NCI-H69 (cell line): ENCODE data around the gene MZB1.
"Not testable (repeated sequence)": the region's sequence is repeated elsewhere in the genome, so short reads cannot be mapped to it uniquely, and the experiment has no call there.

Experiments used
- DNase-seq: peaks from one replicate; lab custom pipeline; 2025; lab: John Stamatoyannopoulos, UW

MZB1 gene

DNA sequence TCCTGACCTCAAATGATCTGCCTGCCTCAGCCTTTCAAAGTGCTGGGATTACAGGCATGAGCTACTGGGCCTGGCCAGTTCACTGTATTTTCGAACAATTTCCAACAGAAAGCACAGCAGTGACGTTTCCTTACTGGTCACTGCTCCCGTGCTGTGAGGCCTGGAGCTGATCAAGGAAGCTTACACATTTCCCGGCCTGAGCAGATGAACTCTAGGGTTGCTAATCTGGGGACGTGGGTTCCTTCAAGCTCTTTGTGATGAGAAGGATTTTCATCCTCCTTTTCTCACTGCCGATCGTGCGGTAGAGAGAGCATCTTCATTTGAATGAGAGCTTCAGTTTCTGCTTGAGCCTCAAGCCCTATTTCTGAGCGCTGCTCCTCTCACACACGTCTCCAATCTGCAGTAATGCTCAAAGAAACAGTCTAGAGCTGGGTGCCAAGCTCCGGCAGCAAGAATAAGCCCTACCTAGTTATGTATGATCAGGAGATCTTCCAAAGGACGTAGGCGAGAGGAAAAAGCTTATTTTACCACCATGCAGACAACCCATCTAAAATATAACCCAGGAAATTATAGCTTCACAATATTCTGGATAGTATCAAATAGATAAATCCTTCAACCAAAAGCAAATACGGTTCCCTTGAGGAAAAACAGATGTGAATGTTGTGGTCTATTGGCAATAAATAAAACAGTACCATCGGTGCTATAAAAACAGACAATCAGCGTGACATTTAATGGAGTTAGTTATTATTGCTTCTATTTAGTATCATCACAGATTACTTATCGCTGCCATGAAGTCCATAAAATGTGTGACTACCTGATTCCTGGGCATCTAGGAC lies 21.5 kb upstream of the MZB1 start:
- DNase-seq, result no peak

DNA sequence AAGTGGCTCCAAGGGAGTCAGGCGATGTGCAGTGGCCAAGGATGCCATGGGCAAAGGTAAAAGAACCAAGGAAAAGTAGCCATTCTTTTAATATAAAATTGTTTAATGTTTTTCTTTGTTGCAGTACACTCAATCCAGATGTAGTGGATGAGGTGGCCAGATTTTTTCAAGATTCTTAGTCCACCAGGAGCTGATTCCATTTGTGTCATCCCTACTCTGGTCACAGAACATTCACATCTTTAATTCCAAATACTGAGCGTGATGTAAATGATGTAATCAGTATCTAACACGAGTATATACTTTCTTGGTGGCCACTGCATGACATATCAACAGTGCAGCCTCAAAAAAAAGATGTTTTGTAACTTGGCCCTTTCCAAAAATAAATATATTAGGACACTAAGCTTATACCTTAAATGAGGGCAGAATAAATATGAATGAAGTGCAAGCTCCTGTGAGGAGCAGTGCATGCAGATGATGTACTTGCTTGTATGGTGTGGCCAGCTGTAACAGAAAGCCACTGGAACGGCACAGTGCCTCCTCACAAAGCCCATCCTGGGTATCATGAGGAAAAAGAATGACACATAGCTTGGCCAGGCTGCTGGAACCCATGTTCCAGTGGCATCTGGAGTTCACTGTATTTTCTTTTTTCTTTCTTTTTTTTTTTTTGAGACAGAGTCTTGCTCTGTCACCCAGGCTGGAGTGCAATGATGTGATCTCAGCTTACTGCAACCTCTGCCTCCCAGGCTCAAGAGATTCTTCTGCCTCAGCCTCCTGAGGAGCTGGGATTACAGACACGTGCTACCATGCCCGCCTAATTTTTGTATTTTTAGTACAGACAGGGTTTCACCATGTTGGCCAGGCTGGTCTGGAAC lies 20.6 kb upstream of the MZB1 start:
- no peak for DNase-seq

DNA sequence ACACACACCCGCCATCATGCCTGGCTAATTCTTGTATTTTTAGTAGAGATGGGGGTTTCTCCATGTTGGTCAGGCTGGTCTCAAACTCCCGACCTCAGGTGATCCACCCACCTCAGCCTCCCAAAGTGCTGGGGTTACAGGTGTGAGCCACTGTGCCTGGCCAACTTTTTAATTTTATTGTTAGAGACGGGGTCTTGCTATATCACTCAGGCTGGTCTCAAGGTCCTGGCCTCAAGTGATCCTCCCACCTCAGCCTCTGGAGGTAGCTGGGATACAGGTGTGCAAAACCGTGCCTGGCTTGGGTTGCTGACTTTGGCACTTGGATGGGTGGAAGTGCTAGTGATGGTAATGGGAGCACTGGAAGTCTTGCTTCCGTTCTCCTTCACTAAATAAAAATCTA lies 19.4 kb upstream of the MZB1 start:
- not testable (repeated sequence) for DNase-seq

DNA sequence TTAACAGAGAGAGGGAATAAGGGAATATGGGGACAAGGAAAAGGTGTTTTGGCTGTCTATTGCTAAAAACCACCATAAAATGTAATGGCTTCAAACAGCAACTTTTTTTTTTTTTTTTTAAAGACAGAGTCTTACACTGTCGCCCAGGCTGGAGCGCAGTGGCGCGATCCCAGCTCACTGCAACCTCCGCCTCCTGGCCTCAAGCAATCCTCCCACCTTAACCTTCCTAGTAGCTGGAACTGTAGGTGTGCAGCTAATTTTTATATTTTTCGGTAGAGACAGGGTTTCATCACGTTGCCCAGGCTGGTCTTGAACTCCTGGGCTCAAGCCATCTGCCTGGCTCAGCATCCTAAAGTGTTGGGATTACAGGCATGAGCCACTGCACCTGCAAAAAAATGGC lies 18.5 kb upstream of the MZB1 start:
- DNase-seq, result no peak

DNA sequence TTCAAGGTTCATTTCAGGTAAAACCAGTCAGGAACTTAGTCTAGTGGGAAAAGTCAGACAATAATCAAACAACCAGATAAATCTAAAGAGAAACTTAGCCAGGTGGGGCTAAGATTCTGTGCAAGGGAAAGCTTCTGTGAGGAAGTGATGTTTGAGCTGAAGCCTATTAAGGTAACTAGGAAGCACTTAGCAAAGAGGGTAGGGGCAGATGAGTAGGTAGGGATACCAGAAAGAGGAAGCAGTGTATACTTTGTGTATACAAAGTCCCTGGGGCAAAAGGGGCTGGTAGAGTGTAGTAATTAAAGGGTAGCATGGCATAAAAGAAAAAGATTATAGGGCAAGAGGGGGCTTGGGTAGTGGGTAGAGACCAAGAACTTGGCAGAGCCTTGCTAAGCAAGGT lies 17.8 kb upstream of the MZB1 start:
- peak; percentile 93 for DNase-seq

DNA sequence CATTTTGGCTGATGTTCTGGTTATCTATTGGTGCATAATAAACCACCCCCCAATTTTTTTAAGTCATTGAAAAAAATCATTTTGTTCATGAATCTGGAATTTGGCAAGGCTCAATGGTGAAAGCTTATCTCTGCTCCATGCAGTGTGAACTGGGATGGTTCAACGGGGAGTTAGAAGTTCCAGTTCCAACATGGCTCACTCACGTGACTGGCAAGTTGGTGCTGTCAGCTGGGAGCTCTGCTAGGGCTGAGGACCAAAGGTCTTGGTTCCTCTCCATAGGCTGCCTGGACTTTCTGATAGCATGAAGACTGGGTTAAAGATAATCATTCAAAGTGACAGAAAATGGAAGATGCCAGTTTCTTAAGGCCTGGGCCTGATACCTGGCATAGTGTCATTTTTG lies 17.2 kb upstream of the MZB1 start:
- DNase-seq, result no peak

DNA sequence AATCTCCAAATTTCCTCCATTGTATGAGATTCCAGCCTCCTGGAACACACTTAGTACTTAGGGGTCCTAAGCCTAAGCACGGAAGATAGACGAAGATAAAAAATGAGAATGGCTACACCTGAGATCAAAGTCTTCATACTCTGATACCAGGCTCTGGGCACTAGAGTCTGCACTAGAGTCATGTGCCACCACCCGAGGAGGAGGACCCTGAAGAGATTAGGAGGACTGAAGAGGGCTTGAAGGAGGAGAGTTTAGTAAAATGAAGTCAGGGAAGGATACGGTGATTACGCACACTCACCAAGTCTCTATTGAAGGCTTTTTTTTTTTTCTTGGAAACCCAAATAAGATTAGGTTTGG lies 14.7 kb upstream of the MZB1 start:
- DNase-seq, result peak; percentile 43

DNA sequence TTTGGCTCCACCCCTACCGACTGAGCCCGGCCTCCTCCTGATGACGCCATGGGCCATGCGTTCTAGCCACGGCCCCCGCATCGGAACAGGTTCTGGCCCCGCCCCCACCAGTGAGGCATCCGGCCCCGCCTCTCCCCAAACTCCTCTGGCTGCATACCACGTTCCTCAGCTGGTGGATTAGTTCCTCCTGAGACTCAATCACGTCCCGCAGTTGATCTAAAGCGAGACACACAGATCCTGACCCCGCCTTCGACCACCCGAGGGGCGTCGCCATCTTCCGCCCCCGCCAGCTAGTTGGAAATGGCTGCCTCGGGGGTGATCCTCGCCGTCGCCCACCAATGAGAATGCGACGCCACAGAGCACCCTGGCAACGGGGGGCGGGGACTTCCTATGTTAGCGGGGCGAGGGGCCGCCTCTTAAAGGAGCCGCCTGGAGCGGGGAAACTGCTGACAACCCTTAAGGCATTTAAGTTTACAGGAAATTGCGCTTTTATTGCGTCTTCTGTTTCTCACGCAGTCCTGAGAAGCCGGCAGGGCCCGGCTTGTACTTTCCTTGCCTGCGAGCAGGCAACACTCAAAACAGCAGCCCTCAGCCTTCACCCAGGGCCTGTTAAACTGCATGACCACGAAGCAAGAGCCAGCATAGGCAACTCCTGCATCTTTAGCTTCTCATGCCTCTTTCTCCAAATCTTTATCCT lies 14.2 kb upstream of the MZB1 start, which contains the start of gene SPATA24:
Gene SPATA24 (minus strand): TSS at position 303 of the 697 bp plus-strand sequence. CDS start 29 bp downstream, at position 274.
- peak; percentile 99 for DNase-seq

DNA sequence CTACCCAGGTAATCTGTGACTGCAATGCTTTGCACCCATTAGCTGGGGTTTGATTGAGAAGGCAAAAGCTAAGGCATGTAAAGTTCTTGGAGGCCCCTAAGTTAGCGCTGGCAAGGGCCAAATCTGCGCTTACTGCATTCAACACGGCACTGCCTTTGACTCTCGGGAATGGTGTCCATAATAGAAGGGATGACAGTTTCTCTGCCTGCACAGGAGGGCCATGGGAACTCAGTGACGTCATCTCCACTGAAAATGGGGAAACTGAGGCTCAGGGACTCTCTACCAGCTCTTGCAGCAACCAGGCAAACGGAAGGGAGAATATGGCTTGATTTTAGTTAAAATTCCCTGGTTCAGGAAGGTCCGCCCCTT lies 13.7 kb upstream of the MZB1 start:
- DNase-seq, result no peak

DNA sequence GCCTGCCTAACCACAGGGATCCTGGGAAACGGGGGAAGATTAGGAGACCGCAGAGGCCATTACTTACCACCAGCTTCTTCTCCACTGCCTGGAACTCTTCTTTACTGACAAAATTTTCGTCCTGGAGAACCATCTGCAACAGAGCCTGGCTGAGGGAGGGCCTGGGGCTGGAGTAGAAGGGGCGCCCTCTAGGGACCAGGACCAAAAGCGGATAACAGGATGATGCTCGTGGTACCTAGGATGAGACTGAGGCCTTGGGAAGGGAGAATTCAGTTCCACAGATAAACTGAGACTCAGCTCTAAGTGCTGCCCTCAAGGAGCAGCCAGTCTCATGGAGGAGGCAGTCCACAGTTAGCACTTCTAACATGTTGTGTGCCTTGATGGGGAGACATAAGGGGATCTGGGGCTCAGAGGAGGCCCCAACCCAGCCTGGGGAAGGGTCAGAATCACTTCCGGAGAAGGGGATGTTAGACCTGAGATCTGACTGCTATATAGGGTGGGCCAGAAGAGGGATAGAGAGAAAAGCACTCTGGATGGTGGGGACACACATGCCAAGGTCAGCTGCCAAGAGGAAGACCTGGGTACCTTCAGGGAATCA lies 12.9 kb upstream of the MZB1 start:
- DNase-seq, result peak; percentile 62

DNA sequence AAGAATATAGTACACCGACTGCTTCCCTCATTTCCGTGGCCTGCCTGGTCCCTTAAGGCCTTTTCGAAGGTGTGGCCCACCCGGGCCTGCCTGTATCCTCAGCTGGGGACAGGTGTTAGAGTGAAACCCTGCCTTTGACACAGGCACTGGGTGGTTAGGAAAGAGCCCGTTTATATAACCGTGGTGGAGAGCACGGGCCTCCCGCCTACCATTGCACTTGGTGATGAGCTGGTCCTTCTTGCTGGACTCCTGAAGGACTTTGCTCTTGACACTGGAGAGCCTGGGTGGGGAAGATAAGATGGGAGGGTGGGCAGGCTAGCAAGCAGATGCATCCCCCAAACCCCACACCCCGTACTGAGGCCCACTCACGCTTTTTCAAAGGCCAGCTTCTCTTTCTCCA lies 11.8 kb upstream of the MZB1 start:
- no peak for DNase-seq

DNA sequence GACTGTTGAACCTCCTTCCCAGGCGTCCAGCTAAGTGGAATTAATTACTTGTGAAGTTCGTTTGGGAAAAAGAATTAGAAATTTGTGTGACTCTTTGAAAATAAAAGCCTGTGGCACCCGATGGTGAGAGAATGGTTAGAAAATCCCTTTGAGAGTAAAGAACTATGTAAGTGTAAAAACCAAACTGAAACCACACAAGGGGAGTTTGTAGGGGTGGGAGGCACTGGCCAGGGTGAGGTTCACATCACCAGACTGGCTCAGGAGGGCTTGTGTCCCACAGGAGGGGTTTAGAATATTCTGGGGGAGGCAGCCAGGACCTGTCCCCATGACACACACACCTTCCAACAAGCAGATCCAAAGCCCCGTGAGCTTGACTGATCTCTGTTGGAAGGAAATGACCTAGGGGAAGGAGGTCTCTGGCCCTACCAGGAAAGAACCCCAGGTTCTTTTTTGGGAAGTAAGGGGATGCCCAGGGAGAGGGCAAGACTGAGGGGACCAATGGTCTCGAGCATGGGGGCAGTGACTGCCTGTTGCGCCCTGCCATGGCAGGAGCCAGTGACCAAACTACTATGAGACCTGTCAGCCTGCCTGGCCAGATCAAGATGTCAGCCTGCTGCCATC lies 9.9 kb upstream of the MZB1 start:
- no peak for DNase-seq

DNA sequence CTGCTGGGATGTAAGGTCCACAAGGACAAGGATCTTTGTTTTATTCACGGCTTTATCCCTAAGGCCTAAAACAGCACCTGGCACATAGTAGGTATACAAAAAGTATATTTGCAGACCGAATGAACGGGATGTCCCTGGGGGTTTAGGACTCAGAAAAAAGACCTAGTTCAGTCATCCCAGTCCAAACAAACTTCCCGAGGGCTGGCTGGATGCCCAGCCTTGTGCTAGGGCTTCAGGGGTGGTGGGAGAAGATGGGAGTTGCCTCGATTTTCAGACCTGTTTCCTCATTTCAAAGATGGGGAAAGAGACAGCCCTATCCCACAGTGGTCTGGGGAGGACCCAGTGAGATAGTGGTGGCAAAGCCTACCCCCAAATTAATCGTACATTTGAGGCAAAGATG lies 8.2 kb upstream of the MZB1 start:
- peak; percentile 77 for DNase-seq

DNA sequence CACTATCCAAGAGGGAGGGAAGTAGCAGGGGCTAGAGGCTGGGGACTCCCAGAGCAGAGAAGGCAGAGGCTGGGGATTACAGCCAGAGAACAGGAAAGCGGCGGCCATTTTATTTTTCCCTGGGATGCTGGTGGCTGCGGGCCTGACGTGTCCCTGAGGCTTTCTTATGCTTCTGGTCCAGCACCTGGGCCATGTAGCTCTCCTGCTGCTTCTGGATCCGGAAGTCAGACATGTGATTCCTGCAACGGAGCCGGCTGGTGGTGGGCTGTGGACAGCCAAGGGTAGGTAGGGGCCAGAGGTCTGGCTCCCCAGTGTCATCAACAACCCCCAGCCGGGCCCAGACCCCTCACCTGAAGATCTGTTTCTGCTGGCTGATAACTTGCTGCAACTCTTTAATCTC lies 7.0 kb upstream of the MZB1 start:
- DNase-seq, result no peak

DNA sequence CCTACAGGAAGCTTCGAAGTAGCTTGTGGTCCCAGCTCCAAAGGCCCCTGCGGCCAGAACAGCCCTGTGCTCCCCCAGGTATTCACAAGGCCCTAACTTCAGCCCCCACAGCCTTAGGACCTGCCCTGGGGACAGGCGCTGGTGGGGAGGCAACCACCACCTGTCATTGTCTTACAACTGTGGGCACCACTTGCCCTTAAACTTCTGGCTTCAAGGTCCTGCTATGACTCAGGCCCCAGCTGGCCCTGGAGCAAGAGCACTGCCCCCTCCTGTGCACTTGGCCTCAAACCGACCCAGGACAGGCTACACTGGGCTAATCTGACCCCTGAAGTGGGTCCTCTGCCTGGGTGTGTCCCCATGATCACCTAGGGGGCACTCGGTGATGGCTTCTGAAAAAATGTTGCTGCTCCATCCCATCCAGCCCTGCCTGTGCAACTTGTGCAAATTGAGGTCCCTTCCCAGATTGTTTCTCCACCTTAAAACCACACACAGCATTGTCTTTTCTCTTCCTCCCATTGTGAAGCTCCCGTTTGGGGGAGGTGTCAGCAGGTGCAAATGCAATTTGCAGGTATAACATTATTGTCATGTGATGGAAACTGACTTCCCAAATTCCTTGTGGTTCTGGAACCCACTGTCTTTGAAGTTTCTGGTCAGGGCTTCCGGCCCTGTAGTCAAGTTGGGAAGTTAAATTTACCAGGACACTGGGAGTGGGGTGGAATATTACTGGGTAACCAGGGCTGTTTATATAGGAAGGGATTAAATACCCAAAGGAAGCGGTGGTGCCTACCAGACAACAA lies 6.3 kb upstream of the MZB1 start:
- DNase-seq, result no peak

DNA sequence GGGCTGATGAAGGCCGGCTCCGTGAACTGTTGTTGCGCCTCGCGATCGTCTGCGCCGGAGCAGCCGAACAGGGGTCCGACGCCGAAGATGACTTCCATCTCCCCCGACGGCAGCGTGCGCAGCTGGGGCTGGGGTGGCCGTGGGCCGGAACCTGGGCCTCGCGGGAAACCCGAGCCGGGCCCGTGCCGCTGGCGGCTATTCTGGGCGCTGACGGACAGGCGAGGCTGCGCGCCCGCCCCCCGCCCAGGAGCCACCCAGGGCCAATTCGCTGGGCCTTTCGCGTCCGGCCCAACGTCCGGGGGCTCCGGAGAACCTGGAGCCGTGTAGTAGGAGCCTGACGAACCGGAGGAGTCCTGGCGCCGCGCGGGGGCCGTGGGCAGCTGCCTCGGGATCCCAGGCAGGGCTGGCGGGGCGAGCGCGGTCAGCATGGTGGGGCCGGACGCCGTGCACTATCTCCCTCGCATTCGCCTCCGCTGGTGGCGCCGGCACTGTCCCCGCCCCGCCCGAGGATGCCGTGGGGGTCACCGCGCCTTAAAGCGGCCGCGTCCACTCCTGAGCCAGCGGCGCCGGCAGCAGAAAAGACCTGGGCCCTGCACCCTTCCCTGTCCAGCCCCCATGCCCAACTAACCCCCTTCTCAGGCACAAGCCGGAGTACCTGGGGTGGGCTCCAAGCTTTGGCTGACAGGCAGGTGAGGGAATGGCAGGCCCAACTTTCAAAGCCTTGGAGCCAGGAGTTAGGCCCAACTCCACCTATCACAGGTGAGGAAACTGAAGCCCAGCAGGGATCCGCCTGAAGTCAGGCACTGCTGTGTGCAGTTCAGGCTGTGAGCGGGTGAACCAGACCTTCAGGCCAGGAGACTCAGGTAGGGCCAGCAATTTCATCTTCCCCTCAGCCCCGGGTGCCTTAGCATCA lies 5.2 kb upstream of the MZB1 start, which contains the start of gene PROB1:
Gene PROB1 (minus strand): TSS at position 451 of the 913 bp plus-strand sequence. CDS start 23 bp downstream, at position 428.
- DNase-seq, result peak; percentile 25

DNA sequence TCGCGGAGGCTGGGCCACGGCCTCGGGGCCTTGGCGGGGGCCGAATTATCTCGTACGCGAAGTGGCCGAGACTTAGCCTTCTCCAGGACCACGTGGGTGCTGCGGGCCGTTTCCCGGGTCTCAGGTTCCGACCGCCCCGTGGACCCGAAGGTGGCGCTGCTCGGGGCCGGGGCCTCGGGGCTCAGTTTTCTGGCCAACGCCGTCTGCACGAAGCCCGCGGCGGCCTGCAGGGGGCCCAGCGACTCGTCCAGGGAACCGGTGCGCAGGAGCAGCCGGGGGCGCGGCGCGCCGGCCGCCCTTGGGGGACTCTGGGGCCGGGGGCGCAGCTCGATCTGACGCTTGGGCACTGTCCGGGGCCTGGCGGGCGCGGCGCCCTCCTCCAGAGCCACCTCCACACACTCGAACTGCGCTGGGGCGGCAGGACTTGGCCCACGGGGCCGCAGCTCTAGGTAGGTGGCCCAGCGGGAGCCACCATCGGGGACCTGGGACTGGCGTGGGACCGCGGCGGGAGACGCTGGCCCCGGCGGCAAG lies 4.5 kb upstream of the MZB1 start:
- DNase-seq, result peak; percentile 73

DNA sequence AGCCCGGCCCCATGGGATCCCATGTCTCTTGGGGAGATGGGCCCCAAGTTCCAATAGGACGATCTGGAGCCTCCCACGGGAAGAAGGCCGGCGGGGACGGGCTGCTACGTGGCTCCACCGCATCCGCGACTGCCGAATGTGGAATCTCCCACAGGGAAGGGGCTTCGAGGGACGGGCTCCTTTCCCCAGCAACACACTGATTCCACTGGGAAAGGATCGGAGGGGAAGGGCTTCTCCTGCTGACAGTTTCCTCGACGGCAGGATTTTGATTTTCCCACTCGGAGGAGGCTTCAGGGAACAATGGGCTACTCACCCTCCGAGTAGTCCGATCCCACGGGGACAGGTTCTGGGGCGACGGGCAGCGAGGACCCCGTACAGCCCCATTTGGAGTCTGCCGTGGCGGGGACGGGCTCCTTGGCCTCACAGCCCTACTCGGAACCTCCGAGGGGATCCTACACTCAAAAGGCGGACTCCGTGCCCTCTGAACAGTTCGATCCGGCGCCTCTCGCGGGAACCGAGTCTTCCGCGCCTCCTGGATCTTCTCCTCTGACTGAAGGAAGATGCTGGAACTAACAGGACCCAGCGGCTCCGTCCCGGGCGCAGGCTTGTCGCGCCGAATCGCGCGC lies 3.9 kb upstream of the MZB1 start:
- peak; percentile 74 for DNase-seq
